ENCODE results near the gene DPM1. TPM values are rescaled to one million over a fixed set of nuclear protein-coding genes. Genes with fewer than 3 reads are reported as not detected.

Gene DPM1
- 50.0 to 57.8 TPM (median 50.4 TPM) in 3 replicates for total RNA-seq (2021)
- percentile 95 among the genes with signal in this experiment for Bru-seq, nascent RNA
- long read RNA-seq, experiment 1, transcript DPM1-201 (10 exons, 1,161 nt), result minor isoform, 5 of 87 reads
- long read RNA-seq, experiment 1, transcript DPM1-203 (9 exons, 1,075 nt), result major isoform, 57 of 87 reads
- long read RNA-seq, experiment 1, partial matches to known transcripts, result 1 of 87 reads
- long read RNA-seq, experiment 1, other reads (novel, unspliced or antisense), result 23 of 87 reads
- long read RNA-seq, experiment 2, transcript DPM1-203 (9 exons, 1,075 nt), result major isoform, 15 of 87 reads
- long read RNA-seq, experiment 2, partial matches to known transcripts, result 9 of 87 reads
- long read RNA-seq, experiment 2, other reads (novel, unspliced or antisense), result 62 of 87 reads
- long read RNA-seq, experiment 3, transcript DPM1-203 (9 exons, 1,075 nt), result major isoform, 87 of 140 reads
- long read RNA-seq, experiment 3, partial matches to known transcripts, result 17 of 140 reads
- long read RNA-seq, experiment 3, other reads (novel, unspliced or antisense), result 29 of 140 reads

DNA sequence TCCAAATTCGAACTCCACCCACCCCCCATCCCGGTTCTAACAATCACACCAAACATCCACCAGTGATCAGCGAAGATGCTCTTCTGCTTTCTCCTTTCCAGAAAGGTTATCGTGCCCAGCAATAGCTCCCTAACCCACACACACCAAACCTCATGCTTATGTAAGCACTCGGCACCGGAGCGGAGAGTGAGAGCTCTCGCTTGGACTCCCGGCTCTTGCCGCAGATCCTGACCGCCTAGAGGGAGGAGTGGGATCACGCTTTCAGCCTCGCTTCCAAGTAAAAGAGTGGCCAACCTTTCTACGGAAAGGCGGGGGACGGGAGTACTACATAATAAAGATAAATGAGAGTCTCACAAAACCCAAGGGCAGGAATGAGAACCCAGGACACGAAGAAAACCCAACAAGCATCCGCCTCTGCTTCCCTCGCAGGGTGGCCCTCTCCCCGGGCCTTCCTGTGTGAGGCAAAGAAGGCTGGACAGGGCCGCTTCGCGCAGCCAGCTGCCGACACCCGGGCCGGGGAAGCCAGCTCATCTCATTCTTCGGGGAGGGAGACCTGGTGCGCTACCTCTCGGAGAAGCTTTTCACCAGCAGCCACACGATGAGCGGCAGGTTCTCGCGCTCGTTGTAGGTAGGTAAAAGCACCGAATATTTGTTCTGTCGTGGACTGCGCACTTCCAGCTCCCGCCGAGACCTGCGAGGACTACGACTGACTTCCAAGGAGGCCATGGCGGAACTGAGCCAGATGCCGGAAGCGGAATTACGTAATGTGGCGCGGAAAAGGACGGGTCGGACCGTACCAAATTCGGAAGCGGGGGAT, at the start of gene DPM1:
Gene DPM1, minus strand, starts transcription at position 735 of the 817 bp plus-strand sequence. Its CDS starts 9 bp downstream, at position 726.
- peaks cover 22% of the 10 kb centered on the region for H3K4me1 Mint-ChIP-seq
- H3K27me3 Mint-ChIP-seq (ENCODE audit: low read depth), result no peaks in the 10 kb centered on the region
- DNase-seq (ENCODE audit: low spot score), result peak; percentile 80
- ATAC-seq, result peak; percentile 78
- peaks cover 26% of the 10 kb centered on the region for H3K36me3 Mint-ChIP-seq
- H3K9me3 Mint-ChIP-seq, result 0 out of 2 replicates have a peak, but pooled peaks cover 3% of the 10 kb centered on the region
- peak within 1 kb of the TSS; percentile 95 for H3K27ac Mint-ChIP-seq
- peak within 1 kb of the TSS; percentile 99 for H3K4me3 Mint-ChIP-seq
- CTCF ChIA-PET, result interaction anchor here (0.5 to 2.1 kb wide), 13 partner anchors 23 to 368 kb away, joined by 3 to 13 read pairs (median 4); partner anchors contain the start of genes ADNP and BCAS4
- POLR2A ChIA-PET, result interaction anchor here (1.0 to 1.9 kb wide), 4 partner anchors 26 to 163 kb away, joined by 3 to 23 read pairs (median 6); partner anchors contain the start of genes ADNP and BCAS4
- TF ChIP-seq FOXP1 (CRISPR knock-in tag; IDR thresholded peaks at IDR 0.05; ENCODE audit: borderline replicate concordance) (0 out of 2 replicates have a peak, but pooled peaks have one; percentile 40), ESRRA (CRISPR knock-in tag; IDR thresholded peaks at IDR 0.05; ENCODE audit: borderline replicate concordance) (no peak; the same call in 1 of the 2 replicates), SP1 (CRISPR knock-in tag; conservative IDR thresholded peaks at IDR 0.05) (peak; percentile 16; the same call in 1 of the 2 replicates), CREM (CRISPR knock-in tag; IDR thresholded peaks at IDR 0.05) (peak; percentile 45; the same call in 1 of the 2 replicates), GABPB1 (CRISPR knock-in tag; IDR thresholded peaks at IDR 0.05) (peak; percentile 57; the same call in 1 of the 2 replicates)
- TF ChIP-seq, protein P1, sequence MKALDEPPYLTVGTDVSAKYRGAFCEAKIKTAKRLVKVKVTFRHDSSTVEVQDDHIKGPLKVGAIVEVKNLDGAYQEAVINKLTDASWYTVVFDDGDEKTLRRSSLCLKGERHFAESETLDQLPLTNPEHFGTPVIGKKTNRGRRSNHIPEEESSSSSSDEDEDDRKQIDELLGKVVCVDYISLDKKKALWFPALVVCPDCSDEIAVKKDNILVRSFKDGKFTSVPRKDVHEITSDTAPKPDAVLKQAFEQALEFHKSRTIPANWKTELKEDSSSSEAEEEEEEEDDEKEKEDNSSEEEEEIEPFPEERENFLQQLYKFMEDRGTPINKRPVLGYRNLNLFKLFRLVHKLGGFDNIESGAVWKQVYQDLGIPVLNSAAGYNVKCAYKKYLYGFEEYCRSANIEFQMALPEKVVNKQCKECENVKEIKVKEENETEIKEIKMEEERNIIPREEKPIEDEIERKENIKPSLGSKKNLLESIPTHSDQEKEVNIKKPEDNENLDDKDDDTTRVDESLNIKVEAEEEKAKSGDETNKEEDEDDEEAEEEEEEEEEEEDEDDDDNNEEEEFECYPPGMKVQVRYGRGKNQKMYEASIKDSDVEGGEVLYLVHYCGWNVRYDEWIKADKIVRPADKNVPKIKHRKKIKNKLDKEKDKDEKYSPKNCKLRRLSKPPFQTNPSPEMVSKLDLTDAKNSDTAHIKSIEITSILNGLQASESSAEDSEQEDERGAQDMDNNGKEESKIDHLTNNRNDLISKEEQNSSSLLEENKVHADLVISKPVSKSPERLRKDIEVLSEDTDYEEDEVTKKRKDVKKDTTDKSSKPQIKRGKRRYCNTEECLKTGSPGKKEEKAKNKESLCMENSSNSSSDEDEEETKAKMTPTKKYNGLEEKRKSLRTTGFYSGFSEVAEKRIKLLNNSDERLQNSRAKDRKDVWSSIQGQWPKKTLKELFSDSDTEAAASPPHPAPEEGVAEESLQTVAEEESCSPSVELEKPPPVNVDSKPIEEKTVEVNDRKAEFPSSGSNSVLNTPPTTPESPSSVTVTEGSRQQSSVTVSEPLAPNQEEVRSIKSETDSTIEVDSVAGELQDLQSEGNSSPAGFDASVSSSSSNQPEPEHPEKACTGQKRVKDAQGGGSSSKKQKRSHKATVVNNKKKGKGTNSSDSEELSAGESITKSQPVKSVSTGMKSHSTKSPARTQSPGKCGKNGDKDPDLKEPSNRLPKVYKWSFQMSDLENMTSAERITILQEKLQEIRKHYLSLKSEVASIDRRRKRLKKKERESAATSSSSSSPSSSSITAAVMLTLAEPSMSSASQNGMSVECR (CRISPR knock-in tag; IDR thresholded peaks at IDR 0.05; ENCODE audit: borderline replicate concordance), result peak; percentile 79
- TF ChIP-seq, protein P2, sequence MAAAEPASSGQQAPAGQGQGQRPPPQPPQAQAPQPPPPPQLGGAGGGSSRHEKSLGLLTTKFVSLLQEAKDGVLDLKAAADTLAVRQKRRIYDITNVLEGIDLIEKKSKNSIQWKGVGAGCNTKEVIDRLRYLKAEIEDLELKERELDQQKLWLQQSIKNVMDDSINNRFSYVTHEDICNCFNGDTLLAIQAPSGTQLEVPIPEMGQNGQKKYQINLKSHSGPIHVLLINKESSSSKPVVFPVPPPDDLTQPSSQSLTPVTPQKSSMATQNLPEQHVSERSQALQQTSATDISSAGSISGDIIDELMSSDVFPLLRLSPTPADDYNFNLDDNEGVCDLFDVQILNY (CRISPR knock-in tag; IDR thresholded peaks at IDR 0.05), result 0 out of 2 replicates have a peak, but pooled peaks have one; percentile 17
- TF ChIP-seq, protein P3, sequence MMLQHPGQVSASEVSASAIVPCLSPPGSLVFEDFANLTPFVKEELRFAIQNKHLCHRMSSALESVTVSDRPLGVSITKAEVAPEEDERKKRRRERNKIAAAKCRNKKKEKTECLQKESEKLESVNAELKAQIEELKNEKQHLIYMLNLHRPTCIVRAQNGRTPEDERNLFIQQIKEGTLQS (CRISPR knock-in tag; conservative IDR thresholded peaks at IDR 0.05), result no peak
- TF ChIP-seq, protein P4, sequence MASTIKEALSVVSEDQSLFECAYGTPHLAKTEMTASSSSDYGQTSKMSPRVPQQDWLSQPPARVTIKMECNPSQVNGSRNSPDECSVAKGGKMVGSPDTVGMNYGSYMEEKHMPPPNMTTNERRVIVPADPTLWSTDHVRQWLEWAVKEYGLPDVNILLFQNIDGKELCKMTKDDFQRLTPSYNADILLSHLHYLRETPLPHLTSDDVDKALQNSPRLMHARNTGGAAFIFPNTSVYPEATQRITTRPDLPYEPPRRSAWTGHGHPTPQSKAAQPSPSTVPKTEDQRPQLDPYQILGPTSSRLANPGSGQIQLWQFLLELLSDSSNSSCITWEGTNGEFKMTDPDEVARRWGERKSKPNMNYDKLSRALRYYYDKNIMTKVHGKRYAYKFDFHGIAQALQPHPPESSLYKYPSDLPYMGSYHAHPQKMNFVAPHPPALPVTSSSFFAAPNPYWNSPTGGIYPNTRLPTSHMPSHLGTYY (CRISPR knock-in tag; IDR thresholded peaks at IDR 0.05), result no peak
- TF ChIP-seq, protein P5, sequence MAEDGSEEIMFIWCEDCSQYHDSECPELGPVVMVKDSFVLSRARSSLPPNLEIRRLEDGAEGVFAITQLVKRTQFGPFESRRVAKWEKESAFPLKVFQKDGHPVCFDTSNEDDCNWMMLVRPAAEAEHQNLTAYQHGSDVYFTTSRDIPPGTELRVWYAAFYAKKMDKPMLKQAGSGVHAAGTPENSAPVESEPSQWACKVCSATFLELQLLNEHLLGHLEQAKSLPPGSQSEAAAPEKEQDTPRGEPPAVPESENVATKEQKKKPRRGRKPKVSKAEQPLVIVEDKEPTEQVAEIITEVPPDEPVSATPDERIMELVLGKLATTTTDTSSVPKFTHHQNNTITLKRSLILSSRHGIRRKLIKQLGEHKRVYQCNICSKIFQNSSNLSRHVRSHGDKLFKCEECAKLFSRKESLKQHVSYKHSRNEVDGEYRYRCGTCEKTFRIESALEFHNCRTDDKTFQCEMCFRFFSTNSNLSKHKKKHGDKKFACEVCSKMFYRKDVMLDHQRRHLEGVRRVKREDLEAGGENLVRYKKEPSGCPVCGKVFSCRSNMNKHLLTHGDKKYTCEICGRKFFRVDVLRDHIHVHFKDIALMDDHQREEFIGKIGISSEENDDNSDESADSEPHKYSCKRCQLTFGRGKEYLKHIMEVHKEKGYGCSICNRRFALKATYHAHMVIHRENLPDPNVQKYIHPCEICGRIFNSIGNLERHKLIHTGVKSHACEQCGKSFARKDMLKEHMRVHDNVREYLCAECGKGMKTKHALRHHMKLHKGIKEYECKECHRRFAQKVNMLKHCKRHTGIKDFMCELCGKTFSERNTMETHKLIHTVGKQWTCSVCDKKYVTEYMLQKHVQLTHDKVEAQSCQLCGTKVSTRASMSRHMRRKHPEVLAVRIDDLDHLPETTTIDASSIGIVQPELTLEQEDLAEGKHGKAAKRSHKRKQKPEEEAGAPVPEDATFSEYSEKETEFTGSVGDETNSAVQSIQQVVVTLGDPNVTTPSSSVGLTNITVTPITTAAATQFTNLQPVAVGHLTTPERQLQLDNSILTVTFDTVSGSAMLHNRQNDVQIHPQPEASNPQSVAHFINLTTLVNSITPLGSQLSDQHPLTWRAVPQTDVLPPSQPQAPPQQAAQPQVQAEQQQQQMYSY (CRISPR knock-in tag; IDR thresholded peaks at IDR 0.05), result no peak
- TF ChIP-seq, protein P6, sequence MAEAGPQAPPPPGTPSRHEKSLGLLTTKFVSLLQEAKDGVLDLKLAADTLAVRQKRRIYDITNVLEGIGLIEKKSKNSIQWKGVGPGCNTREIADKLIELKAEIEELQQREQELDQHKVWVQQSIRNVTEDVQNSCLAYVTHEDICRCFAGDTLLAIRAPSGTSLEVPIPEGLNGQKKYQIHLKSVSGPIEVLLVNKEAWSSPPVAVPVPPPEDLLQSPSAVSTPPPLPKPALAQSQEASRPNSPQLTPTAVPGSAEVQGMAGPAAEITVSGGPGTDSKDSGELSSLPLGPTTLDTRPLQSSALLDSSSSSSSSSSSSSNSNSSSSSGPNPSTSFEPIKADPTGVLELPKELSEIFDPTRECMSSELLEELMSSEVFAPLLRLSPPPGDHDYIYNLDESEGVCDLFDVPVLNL (CRISPR knock-in tag; IDR thresholded peaks at IDR 0.05; ENCODE audit: borderline replicate concordance, low read depth), result no peak
- TF ChIP-seq, protein P7, sequence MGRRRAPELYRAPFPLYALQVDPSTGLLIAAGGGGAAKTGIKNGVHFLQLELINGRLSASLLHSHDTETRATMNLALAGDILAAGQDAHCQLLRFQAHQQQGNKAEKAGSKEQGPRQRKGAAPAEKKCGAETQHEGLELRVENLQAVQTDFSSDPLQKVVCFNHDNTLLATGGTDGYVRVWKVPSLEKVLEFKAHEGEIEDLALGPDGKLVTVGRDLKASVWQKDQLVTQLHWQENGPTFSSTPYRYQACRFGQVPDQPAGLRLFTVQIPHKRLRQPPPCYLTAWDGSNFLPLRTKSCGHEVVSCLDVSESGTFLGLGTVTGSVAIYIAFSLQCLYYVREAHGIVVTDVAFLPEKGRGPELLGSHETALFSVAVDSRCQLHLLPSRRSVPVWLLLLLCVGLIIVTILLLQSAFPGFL (CRISPR knock-in tag; IDR thresholded peaks at IDR 0.05; ENCODE audit: borderline replicate concordance), result 0 out of 2 replicates have a peak, but pooled peaks have one; percentile 23

Measured in WTC11 (cell line).